Fibroblast of skin of left biceps (primary cell): ENCODE data around the gene HDAC9.

ENCODE experiments used
- DNase-seq, 2 experiments: peaks; one replicate each; pipeline ENCODE4 v3.0.0-alpha.2; 2013; ENCODE audit warnings: low read depth in 2 of 2

HDAC9 gene

DNA sequence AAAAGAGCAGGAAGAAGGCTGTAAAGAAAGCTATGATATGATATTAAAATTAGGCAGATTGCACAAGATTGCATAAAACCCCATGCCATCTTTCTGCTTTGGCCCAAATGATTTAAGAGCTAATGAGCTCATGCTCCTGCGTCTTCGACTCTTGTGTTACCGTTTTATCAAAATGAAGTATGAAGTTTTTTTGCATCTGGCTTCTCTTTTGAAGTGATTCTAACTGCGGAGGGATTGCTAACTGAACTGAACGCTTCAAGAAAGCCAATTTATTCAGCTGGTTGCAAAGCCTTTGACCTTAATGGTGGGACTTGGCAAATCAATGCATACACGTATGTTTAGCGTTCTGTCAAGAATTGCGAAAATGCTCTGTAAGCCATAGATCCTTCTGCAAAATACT lies 339.0 kb downstream of the HDAC9 start:
- DNase-seq: no peak

- no peak for DNase-seq
Observed at GRCh38 chr7:18835001-18835690, 339.6 kb downstream of the HDAC9 start.

GRCh38 chr7:18843979-18844378 lies 348.4 kb downstream of the HDAC9 start:
- DNase-seq: no peak

DNA sequence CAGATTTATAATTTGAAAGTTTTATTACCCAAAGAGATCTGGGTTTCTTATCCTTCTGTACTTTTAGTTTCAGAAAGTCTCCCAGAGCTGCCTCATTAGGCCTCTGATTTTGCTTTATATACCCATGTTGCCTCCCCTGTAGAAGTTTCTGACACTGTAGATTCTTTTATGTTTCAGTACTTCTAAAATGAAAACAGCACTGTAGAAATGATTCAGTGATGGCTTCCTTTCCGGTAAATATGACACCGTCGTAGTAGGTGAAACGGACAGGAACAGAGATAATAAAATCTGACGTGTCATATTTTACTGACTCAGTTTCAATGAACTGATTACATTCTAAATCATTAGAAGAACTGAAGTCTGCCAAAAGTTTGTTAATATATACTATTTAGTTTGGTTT lies 349.2 kb downstream of the HDAC9 start:
- no peak for DNase-seq

GRCh38 chr7:18845700-18846099 lies 350.2 kb downstream of the HDAC9 start:
- DNase-seq: no peak

- peak; percentile 55 to 58 for DNase-seq
Observed at GRCh38 chr7:18846765-18847215, 351.2 kb downstream of the HDAC9 start.

- DNase-seq: no peak
Observed at GRCh38 chr7:18849130-18849529, 353.6 kb downstream of the HDAC9 start.

GRCh38 chr7:18855796-18856195 lies 360.2 kb downstream of the HDAC9 start:
- peak; percentile 58 to 59 for DNase-seq

DNA sequence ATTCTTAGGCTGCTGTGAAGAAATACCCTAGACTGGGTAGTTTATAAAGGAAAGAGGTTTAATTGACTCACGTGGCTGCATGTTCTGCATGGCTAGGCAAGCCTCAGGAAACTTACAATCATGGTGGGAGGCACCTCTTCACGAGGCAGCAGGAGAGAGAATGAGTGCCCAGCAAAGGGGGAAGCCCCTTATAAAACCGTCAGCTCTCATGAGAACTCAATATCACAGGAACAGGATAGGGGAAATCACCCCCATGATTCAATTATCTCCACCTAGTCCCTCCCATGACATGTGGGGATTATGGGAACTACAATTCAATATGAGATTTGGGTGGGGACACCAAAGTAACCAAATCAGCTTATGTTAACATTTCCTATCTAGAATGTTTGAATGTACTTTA lies 362.7 kb downstream of the HDAC9 start:
- DNase-seq: no peak

DNA sequence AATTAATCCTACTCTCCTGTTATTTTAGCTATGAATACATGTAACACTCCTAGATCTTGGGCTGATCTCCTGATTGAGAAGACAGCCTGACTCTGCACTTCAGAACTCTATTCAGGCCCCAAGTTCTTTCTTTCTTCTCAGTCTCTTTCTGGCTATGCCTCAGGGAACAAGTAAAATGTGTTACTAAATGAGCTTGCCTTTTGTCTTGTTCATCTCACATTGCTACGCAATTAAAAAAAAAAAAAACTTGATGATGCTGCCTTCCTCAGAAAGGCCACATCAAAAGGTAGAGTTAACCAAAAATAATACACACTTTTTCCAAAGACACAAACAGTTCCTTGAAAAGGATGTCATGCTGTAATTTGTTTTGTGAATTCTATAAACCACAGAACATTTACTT lies 363.8 kb downstream of the HDAC9 start:
- DNase-seq: no peak

DNA sequence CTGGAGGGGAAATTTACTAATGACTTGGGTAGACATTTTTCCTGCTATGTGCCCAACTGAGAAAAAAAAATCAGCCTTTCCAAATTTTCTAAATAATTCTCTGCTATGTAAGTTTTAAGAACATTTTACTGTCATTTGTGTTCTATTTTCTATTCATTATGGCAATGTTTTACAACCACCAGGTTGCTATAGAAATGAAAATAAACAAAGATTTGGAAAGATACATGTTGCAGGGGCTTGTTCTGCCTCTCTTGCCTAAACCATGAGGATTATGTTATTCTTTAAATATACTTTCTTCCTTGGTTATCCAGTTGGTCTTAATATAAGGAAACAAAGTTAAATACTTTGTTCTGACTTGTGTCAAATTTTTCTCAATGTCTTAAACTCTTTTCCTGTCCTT lies 364.7 kb downstream of the HDAC9 start:
- DNase-seq: no peak

DNA sequence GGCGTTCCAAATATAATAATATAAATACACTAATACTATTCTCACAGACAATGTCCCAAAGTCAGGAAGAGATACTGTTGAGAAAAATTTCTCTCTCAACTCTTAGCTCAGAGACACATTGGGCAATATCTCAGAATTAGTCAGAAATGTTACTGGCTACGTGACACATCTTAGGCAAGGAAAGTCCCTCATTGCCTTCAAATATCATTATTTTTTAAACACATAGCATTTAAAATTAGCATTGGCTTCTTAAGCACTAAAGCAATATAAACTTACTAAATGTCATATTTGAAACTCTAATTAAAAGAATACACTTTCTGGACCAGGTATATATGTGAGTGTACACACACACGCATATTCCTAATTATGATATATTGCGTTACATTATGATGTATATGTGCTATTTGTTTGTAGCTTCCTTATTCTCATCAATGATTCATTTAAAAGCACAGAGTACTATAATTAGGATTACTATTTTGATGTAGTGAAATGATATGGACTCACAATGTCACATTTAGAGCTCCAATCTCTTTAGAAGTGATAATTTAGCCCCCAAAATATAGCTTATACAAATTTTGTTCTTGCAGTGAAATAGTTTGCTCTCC lies 366.1 kb downstream of the HDAC9 start:
- DNase-seq: peak in 1 of 2 experiments; percentile 12

- DNase-seq: no peak
Observed at GRCh38 chr7:18864967-18865366, 369.4 kb downstream of the HDAC9 start.

DNA sequence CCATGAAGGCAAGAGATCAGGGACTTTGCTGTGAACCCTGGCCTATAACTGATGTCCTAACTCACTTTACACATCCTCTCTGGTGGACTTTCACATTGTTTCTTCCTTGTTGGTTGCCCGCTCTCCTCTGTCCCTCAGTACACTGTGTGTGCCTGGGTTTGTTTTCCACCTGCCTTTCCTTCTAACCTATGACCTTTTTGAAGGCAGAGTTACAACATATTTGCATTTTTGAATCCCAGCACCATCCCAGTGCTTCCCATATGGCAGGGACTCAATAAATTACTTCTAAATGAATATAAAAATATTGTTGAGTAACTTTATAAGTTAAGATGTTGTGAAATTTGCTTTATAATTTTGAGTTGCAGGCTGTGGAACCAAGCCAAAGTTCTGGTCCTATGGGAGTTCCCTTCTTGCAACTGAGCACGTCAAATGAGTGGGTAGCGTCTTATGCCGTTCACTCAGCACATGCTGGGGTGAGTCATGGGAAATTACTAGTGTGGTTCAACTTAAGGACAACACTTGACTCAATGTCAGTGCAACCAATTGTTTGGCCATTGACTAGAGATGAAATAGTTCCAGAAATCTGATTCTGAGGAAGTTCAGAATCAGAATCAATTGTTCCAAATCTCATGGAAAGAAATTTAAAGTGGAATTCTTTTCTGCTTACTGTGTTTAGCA lies 370.9 kb downstream of the HDAC9 start:
- peak; percentile 99 for DNase-seq

DNA sequence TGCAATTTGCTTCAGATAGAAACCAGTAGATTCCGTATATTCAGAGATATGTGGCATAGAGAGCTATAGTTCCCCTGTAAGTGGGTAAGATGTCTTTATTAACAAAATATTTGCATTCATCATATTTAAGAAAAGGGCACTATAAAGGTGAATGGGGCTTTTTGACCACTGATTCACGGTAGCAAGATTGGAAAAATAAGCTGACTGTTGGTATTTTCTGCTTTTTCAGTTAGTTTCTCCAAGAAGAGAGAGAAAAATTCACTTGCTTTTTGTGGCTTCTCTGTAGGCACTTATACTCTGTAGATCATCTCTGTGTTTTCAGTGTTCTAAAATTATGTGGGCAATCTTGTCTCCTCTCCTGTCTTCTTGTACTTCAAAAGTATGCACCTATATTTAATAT lies 376.8 kb downstream of the HDAC9 start:
- DNase-seq: no peak

GRCh38 chr7:18873734-18874336 lies 378.3 kb downstream of the HDAC9 start:
- DNase-seq: peak; percentile 64 to 66

- no peak for DNase-seq
Observed at GRCh38 chr7:18874880-18875279, 379.3 kb downstream of the HDAC9 start.

- no peak for DNase-seq
Observed at GRCh38 chr7:18877874-18878273, 382.3 kb downstream of the HDAC9 start.

DNA sequence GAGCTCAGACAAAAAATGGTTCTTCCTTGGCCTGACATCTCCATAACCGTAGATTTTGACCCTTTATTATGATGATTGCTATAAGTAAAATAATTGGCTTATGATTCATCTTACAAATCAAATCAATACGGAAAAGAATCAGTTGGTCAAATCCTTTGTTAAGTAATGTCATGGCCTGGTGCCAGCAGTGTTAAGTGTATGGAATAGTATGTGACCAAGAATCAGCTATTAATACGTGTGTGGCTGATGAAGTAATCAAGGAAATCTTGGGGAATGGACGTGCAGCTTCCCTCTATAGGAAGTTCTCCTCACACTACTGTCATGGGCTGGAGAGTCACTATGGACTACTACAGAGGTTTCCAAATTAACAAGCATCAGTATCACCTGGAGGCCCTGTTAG lies 391.3 kb downstream of the HDAC9 start:
- no peak for DNase-seq

DNA sequence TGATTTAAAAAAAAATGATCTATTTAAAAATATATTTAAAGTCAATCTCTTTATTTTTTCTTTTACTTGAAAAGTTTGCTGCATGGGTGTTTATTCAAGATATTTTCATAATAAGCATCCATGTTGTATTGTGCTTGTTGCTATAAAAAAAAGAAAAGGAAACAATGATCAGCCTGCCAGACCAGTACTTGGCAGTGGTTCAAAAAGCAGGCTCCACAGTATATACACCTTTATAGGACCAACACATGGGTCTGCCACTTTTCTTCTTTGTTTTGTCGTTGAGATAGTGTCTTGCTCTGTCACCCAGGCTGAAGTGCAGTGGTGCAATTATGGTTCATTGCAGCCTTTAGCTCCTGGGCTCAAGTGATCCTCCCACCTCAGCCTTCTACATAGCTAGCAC lies 393.9 kb downstream of the HDAC9 start:
- DNase-seq: no peak

DNA sequence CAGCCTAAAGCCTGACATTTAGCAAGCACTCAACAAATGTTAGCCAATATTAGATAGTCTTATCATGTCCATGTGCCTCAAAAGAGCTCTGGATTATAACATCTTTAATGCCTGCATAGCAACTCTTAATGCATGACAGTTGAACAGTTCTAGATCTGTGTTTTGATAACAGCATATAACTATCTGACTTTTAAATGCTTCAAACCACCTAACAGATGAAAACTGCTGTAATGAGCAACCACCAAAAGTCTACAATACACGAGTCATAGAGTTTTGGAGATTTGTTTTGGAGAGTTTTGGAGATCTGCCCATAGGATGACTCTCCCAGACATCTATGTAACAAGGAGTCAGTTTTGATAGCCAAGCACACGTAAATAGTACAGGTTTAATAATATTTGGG lies 394.6 kb downstream of the HDAC9 start:
- peak; percentile 64 to 75 for DNase-seq

DNA sequence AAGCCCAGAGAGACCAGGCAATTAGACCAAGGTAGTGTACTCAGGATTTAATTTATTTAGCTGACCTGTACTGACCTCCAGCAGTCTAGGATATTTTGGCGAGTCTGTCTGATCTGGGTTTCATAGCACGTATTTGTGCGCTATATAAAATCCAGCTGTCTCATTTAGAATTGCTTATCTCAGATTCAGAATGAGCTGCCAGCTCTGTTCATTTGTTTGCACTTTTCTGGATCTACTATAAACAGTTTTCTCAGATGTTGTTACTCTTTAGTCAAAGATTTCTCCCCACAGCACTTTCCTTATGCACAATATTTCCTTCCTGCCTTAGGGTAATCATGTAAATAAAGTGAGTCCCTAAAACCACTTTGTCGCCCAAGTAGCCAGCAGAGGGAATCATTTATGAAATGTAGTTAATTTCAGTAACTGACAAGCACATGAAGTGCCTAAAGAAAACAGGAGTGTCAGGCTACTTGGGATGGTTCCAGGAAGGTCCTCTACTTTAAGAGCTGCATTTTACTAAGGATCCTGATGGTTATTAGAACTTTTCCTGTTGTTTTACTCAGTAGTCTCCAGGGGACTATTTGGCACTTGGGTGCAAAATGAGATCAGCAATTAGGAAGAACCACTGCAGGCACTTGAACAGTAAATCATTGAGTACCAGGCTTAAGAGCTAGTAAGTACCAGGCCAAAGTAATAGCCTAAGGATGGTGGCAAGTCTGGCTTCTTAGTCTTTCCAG lies 395.5 kb downstream of the HDAC9 start:
- no peak for DNase-seq
